NCI-H345 (cell line): ENCODE data around the gene BTG4.
A peak's percentile ranks its signal among the peaks of the same experiment; 100 is the strongest.

ENCODE experiments used
- DNase-seq: peaks from one replicate; lab custom pipeline; 2025; lab: John Stamatoyannopoulos, UW

BTG4 gene

DNA sequence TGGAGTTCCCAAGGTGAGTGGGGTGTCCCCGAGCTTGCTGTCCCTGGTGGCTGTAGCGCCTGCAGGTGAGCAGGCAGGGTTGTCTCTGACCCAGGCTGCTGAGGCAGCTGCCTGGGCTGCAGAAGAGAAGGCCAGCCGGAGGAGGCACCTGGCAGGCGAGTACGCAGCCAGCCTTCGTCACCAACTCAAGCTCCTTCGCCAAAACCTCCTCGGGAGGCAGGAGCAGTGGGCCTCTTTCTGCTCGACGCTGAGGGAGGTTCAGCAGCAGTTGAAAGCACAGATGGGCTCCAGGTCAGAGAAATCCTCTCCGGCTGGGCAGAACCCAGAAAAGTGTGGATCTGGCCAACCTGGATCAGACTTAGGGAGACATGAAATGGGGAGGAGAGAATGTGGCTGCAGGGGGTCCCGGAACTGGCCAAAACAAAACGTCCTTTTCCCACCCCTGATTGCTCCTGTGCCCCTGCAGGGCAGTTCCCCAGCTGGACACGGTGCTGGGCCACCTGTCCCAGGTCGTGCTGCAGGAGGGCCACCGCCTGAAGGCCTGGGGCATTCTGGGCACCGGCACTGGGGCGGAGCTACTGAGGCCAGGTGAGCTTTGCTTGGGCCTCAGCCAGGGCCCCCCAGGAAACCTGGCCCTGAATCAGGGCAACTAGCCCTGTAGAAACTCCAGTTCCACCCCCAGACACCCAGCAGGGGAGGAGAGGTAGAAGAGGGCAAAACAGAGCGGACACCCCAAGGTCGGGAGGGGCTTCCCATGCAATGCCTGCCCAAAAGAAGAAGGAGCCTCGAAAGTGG lies 56.7 kb downstream of the BTG4 start:
- DNase-seq: no peak

DNA sequence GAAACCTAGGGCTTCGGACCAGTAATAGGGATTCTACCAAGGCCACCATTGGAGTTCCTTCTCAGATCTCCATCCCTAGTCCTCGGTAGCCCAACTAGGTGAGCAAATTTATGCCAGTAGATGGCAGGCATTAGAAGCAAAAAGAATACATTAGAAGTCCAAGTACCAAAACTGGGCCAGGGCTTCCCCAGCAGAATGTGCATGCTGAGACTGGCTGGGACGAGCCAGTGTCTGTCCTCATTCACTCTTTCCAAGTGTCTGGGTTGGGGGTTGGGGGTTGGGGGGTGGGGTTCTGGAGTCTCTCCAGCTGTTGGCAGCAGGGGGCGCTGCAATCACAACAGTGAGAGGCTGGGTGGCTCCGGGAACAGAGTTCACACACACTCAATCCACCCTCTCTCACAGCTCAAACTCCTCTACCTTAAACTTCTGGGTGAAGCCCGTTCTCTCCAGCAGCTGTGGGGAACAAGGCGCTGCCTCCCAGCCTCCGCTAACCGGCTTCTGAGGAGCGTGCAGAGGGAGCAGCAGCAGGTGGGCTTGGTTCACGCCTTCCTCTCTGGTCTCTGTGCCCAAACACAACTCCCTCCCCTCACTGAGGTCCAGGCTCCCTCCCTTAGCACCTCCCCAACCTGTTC lies 57.5 kb downstream of the BTG4 start:
- peak; percentile 41 for DNase-seq

DNA sequence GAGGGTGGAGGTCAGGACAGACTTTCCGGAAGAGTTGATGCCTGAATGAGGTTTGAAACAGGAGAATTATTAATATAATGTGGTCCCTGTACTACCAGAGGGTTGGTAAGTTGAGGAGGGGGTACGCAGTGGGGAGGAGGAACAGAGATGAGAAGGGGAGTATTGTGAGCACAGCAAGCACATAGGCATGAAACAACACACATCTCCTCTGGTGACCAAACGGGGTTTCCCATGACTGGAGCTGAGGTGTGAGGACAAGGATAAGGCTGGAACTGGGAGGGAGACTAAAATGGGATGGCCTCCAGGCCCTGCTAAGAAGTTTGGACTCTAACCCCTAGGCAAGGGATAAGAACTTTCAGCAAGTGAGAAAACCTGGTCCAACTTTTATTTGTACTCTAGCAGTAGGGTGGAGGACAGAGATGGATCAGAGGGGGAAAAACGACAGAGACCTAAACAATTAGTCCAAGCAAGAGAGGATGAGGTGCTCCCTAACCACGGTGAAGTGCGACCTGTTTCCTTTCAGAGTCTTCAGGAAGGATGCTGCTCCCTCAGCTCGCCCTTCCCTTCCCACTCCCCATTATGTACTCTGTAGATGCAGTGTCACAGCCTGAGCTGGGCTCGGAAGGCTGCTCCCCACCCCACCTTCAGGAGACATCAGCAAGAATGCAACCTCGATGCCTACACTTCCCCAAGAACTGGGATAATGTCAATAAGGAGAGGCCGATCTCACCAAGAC lies 59.2 kb downstream of the BTG4 start:
- no peak for DNase-seq

DNA sequence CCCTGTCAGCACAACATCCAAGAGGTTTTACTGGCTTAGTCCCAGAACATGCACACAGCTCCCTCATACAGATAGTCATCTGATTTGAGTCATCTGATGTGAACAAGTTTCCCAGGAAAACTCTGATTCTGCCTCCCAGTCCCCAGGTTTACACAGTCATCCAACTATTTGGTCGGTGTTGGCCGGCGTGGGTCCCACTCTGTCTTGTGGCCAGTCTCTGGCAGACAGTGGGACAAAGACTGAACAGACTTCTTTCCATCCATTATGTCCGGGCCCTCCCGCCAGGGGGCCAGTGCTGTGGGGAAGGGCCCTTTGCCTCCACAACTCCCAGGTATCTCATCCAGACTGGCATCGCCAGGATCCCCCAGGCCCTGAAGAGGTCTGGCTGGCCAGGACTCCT lies 60.0 kb downstream of the BTG4 start:
- DNase-seq: no peak

DNA sequence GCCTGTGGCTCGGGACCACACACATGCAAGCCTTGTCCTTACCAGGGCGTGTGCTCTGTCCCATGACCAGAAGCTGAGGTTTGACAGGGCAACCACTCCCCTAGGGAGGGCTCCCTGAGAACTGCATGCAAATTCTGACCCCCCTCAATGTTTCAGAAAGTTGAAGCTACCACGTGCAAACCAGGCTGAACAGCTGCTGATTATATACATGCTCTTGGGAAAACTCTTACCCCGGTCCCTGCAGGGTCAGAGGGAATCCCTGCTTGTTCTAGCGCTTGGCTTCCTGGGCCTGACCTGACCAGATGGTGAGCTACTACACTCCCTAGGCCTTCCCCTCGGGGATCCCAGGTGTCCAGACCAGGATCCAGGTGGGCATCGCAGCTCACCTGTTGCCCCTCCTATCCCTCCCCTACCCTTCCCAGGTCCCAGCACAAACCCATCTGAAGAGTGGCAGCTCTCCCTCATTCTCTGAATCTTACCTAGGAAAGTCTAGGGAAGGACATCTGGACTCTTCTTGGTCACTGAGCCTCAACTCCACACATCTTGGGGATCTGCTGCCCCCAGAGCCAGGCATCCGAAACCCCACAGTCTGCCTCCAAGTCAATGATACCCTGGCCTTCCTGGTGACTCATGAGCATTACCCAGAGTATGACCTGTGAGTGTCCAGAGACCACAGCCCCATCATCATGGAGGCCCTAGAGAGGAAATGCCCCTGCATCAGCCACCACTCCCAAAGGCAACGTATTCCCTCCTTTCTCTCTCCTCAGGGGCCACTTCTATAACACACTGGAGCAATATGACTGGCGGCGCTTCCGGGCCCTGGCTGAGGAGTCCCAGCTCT lies 61.5 kb downstream of the BTG4 start:
- DNase-seq: no peak

DNA sequence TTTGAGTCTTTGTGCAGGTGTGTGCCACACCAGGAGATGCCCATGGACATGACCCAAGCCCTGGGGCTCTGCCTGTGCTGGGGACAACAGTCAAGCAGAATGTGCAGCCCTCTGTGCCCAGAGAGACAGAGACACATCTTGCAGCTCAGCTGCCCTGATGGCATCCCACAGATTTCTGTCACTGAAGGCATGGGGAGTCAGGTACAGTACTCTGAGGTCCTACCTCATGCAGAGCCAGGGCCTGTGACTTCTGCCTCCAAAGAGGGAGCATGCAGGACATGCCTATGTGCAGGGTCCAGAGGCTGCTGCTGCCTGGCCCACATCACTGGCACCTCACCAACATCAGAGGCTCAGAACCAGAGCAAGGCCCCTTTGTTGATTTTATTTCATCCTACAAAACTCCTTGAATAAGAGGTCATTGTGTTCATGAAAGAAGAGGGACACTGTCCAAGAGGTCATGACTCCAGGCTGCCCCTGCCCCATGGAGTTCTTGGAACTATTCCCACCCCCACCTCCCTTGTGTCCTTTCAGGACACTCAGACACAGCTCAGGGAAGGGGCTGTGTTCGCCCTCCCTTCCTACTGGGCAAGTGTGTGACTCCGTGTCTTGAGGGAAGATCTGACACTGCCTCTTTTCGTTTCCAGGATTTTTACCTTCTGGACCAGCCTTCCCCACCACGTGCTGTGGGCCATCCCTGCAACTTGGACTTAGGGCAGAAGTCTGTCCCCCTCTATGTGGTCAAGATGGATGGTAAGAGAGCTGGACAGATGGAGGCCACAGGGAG lies 62.3 kb downstream of the BTG4 start:
- no peak for DNase-seq

DNA sequence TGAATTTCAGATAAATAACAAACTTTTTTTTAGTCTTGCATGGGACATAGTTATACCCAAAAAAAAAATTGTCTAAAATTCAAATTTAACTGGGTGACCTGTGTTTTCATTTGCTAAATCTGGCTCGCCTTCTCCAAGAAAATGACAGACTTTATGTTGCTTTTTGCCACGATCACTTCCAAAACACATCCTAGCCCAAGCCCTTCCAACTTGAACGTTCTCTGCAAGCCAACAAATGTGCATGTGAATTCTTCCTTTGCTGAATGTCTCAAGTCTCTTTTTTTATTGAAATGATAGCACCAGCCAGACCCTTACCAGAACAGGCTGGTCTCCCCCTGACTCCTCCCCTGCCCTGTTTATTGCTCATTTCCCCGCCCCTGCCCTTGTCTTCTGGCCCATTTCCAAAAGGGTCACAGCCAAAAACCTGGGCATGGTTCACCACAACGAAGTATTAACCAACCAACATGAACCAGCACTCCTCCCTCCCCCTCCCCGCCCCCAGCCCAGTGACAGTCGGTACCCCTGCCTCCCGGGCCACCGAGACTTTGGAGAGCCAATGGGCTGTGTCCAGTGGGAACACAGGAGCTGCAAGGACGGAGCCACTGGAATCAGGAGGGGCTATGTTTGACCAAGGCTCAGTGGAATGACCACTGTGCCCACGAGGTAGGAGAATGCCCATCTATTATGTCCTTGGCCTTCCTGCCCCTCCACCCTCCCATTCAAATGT lies 63.2 kb downstream of the BTG4 start:
- DNase-seq: no peak

DNA sequence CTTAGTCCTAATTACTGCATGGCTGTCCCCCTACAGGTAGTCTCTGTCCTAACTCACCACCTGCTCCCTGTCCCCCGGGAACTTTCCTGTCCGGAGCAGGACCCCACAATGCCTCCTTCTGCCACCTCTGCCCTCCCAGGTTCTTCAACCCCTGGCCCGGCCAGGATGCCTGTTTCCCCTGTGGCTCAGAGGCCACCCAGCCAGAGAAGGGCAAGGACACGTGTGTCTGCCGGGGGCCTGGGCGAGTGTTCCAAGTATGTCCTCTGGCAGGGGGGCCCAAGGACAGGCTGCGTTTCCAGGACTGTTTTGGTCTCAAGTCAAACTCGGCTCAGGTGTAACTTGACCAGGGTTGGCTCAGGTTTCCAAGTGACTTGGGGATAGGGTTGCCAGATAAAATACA lies 63.8 kb downstream of the BTG4 start:
- DNase-seq: no peak

DNA sequence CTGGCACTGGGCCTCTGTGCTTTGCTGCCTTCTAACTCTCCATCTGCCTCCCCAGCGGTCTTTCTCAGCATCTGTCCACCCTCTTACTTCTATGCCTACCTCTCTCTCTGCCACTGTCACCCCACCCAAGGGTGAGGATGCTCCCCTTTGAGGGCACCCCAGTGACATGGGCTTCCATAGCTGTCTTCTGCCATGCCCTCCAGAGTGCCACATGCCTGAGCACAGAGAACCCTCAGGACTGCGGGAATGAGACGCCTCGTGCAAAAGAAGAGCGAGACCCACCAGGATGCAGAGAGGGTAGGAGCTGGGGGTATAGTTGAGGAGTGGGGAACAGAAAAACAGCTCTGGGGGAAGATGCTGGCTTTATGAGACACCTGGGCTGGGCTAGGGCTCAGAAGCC lies 64.3 kb downstream of the BTG4 start:
- DNase-seq: no peak

DNA sequence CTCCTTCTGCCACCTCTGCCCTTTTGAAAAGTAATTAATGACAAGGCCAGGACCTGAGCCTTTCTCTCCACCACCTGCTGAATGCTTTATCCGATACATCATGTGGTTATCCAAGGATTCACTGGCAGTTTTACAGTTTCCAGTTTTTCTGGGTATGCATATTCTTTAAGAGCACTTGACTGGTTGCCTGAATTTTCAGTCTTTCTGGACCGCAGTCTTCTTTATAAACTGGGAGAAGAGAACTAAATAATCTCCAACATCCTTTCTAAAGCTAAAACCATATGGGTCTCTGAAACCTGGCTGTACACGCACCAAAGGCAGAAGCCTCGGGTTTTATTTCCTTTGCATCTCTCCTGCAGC lies 65.1 kb downstream of the BTG4 start:
- no peak for DNase-seq

DNA sequence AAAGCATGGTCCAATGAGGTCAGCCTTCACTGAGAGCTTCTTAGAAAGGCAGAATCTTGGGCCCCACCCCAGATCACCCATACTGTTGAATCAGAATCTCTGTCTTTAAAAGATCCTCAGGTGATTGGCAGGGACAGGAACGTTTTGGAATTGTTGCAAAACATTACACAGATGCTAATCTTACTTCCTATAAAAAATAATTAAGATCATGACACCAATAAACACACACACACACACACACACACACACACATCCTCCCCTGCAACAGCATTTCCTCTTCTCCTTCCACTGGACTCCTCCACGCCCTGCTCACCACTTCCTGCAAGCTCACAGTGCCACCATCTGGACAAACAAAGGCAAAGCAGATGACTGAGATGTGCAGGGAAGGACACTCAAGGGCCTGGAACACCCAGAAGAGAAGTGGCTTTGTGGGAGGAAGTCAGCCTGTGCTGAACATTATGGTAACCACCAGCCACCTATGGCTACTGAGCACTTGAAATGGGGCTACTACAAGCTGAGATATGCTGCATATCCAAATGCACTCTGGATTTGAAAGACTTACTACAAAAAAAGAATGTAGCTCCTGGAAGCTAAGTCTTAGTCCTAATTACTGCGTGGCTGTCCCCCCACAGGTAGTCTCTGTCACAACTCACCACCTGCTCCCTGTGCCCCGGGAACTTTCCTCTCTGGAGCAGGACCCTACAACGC lies 65.6 kb downstream of the BTG4 start:
- peak; percentile 91 for DNase-seq

DNA sequence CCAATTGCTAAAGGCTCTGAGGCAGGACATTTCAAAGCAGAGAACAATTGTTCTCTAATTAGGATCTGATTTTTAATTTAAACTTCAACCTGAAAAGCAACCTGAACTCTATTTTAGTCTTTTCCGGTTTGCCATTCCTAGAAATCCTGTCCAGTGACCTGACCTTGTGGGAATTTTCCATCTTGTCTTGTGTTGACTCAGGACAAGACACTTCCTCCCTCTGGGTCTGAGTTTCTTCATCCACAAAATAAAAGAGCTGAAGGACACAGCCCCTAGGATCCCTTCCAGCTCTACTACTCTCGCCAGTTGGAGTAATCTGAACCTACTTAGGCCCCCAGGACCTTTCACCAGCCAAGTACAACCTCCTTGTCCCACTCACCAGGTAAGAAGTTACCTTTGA lies 66.6 kb downstream of the BTG4 start:
- DNase-seq: no peak
